Posterior vena cava (tissue), 2 donors: ENCODE data around the gene TMEM129. TPM values are rescaled to one million over a fixed set of nuclear protein-coding genes. Genes with fewer than 3 reads are reported as not detected.

Experiments
- DNase-seq: peaks from one replicate; pipeline ENCODE4 v3.0.0-alpha.2; 2020; ENCODE audit warnings: low spot score
- intact Hi-C, 2 donors: fragments of 100-400 bp; cut with DNase I; formaldehyde crosslinking; loops; one replicate each; pipeline versions ENCODE4 v1.14.1 to v1.14.2; 2022 to 2023
- long read RNA-seq, 2 donors: library from polyadenylated mRNA; unstranded; transcript quantifications; one replicate each; pipeline ENCODE4 v2.0.0, GENCODE V29; 2020 to 2021
- total RNA-seq, 2 donors: library from RNA; stranded (reverse); fragmentation: NEBNext Ultra II Directional; extraction: Animal tissue kit (Norgen Biotek cat#: 25700); gene quantifications; one replicate each; pipeline ENCODE4 v1.2.1, GENCODE V29; 2021
- donor health status: DM: yes; HTN: yes; CAD: no.
- donor health status: DM: yes; HTN: yes; CAD: no.

Gene TMEM129, protein sequence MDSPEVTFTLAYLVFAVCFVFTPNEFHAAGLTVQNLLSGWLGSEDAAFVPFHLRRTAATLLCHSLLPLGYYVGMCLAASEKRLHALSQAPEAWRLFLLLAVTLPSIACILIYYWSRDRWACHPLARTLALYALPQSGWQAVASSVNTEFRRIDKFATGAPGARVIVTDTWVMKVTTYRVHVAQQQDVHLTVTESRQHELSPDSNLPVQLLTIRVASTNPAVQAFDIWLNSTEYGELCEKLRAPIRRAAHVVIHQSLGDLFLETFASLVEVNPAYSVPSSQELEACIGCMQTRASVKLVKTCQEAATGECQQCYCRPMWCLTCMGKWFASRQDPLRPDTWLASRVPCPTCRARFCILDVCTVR
- total RNA-seq: 10 to 100 TPM; 25.1 to 28.1 TPM
- long read RNA-seq, donor 1, transcript TMEM129-202 (4 exons, 2,810 nt): major isoform, 30 of 68 reads
- long read RNA-seq, donor 1, transcript TMEM129-201 (3 exons, 2,678 nt): minor isoform, 12 of 68 reads
- long read RNA-seq, donor 1, partial matches to known transcripts: 9 of 68 reads
- long read RNA-seq, donor 1, other reads (novel, unspliced or antisense): 13 of 68 reads
- long read RNA-seq, donor 2, transcript TMEM129-202 (4 exons, 2,810 nt): major isoform, 48 of 105 reads
- long read RNA-seq, donor 2, transcript TMEM129-201 (3 exons, 2,678 nt): minor isoform, 7 of 105 reads
- long read RNA-seq, donor 2, partial matches to known transcripts: 31 of 105 reads
- long read RNA-seq, donor 2, other reads (novel, unspliced or antisense): 19 of 105 reads

DNA sequence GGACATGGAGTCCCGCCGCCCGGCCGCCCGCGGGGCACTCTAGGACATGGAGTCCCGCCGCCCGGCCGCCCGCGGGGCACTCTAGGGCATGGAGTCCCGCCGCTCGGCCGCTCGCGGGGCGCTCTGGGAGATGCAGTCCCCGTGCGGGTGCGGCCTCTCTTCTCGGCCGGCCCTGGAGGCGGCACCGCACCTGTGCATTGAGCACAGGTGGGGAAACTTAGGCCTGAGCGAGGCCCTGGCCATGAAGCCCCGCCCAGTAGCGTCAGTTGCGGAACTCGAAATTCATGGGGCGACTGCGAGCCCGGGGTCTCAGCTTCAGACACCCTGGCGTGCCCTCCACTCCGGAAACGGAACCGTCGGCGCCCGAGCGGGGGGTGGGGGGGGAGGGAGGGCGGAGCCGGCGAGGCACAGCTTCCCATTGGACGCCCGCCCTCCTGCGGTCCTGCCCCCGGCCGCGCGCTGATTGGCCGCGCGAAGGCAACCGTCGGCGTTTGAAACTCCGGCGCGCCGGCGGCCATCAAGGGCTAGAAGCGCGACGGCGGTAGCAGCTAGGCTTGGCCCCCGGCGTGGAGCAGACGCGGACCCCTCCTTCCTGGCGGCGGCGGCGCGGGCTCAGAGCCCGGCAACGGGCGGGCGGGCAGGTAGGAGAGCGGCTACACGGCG lies at the start of gene TMEM129, which contains the start of gene TACC3:
Gene TMEM129, minus strand, starts transcription at position 321 of the 663 bp plus-strand sequence. CDS start 486 bp downstream, outside the sequence.
Gene TACC3, plus strand, starts transcription at position 519 of the 663 bp plus-strand sequence. CDS start 1,901 bp downstream, outside the sequence.
- DNase-seq: peak; percentile 97
- intact Hi-C loops: loop anchor here in 1 of 2 donors (10.0 kb wide), 1 partner anchor 366 kb away; no protein-coding TSS in a partner anchor

DNA sequence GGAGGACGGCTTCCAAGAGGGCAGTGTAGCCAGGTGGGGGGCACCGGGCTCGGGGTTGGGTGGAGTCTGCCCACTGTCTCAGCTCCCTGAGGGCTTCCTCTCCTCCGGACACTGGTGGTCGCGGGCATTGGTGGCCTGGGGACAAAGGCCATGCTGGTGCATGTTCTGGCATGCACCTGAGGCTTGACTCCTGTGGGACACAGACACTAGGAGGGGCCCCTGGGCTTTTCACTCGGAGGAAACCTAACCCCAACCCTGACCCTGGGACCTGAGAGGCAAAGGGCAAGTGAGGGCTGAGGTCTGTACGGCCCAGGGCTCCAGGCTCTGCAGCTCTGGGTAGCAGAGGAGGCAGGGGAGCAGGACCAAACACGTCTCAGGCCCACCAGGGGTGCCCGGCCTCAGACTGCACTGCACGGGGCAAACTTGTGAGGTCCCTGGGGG lies 49.7 kb upstream of the TMEM129 start:
- no peak for DNase-seq
- intact Hi-C loops: no loop called here

DNA sequence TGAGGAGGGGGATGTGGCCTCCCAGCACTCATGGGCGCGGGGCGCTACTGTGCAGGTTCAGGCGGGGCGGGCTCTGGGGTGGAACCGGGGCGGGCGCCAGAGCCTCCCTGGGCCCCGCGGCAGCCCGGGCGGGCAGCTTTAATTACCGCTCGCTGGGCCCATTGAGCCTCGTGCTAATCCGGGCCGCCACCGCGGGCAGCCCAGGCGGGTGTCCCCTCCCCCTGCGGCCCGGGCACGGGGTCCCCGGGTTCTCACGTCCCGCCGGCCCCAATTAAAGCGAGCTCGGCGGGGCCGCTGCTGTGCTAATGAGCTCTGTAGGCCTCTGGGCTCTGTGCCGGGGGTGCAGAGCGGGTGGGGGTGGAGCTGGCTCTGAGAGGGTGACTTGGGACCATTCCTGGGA lies 49.1 kb upstream of the TMEM129 start:
- intact Hi-C loops: no loop called here
- no peak for DNase-seq

DNA sequence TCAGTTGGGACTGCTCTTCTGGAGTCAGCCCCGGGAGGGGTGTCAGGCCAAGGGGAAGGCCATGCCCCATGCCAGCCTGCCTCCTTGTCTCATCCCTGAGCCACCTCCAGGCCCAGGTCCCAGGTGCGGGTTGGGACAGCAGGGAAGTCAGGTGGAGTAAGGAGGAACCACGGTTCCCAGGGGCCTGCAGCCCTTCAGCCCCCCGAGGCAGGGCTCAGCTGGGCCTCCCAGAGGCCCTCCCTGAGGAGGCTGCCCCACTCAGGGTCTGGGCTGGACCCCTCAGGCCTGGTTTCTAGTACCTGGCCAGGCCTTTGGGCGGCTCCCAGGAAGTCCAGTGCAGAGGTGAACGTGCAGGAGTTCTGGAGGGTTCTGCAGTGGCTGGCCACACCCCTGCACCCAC lies 48.6 kb upstream of the TMEM129 start:
- intact Hi-C loops: no loop called here
- DNase-seq: no peak

DNA sequence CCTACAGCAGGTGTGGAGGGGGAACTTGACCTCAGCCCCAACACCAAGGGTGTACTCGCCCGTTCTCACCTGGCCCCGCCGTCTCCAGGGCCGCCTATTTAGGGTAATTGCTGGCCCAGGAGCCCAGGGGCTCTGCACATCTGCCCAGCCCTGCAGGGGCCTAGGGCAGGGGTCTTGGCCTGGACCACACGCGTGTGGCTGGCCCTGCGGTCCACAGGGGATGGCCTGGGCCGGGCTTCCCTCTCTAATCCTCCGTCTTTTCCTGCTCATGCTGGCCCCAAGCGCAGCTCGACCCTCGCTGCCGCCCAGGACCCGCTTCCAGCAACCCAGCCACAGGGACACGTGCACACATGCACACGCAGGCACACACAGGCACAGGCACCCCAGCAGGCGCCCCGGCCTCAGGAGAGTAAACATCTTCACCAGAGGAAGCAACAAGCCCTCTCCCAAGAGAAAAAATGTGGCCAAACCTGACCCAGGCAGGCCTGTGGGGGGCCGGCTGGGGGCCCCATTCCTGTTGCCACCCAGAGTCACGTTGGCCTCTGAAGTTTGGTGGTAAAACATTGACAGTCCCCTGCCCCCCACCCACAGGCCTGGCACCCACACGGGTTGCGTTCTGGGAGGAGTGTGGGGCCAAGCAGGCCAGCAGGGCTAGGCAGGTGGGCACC lies 47.4 kb upstream of the TMEM129 start:
- DNase-seq: no peak
- intact Hi-C loops: no loop called here

DNA sequence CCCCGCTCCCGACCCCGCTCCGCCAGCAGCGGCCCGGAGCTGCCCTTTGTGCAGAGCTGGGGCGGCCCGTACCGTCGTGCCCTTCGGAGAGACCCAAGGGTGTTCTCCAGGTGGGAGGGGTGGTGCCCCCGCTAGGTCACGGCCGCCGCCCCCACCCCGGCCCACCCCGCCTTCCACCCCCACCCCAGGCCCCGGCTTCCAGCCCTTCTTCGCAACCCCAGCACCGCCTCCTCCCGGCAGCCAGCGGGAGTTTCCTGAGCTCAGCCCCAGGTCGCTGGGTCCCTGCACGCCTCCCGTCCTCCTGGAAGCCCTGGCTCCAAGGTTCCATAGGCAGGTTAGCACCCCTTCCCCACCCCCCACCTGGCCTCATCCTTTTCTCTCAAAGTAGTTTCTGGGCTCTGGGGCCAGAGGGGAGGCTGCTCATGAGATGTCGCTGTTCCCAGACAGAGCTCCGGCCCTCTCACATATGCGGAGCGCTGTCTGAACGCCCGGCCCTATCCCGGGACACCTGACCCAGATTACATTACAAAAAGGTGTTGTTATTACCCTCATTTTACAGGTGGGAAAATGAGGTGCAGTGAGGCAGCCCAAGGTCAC lies 46.7 kb upstream of the TMEM129 start:
- DNase-seq: no peak
- intact Hi-C loops: no loop called here

DNA sequence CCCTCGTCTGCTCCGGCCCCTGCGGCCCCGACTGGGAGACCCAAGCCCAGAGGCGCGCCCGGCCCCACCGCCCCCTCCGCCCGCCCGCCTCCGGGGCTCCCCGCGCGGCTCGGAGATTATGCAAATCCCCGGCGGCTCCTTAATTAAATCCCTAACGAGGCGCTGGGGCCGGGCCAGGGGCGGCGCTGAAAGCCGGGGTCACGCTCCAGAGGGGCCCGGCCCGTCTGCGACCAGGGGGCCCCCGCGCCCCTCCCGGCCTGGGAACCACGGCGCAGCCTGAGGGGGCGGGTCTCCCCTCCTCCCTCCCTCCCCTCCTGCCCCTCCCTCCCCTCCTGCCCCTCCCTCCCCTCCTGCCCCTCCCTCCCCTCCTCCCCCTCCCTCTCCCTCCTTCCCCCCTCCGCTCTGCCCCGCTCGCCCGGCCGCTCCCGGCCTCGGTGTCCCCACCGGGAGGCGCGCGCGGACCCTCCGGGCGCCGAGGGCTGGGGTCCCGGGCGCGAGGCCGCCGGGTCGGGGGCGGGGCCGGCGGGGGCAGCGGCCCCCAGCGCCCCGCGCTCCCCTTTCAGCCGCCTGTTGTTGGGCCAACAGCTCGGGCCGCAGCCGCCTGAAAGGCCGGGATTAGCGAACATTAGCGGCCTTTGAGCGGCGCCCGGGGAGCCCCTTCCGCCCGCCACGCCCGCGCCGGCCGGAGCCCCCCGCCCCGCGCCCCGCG lies 46.1 kb upstream of the TMEM129 start:
- intact Hi-C loops: no loop called here
- DNase-seq: no peak

DNA sequence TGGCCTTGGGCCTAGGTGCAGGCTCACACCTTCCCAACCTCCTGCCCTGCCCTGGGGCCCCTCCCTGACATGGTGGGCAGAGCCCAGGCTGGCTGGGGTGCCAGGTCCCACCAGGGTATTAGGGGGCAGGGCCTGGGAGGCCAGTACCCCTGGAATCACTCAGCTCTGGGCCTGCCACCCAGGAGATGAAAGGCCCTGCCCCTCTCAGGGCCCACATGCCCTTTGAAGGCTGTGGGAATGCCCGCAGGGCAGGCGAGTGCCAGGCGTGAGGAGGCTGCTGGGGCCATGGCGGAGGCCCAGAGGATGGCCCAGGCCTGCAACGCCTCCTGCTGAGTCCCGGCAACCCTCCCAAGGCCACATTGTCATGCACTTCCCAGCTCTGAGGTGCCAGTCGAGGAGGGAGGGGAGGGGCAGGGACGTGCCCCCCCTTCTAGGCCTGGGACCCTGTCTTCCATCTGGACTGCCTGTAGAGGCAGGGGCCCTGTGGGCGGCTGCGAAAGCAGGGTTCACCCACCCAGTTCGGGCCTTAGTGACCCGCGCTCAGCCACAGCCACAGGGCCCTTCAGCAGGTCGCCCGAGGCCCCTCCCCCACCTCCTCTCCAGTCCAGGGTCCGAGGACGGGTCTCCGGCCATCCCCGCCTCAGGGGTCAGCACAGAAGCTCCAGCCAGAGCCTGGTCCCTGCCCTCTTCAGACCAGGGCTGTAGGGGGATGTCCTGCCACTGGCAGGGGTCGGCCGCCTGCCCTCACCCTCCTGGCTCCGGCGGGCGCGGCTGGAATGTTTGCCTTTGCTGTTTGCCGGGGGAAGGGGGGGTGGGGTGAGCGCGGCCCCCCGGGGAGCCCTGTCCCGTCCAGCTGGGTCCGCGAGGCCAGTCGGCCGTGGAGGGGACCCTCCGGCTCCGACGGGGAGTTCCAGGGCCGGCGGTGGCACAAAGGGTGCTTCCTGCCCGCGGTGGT lies 45.3 kb upstream of the TMEM129 start:
- intact Hi-C loops: no loop called here

DNA sequence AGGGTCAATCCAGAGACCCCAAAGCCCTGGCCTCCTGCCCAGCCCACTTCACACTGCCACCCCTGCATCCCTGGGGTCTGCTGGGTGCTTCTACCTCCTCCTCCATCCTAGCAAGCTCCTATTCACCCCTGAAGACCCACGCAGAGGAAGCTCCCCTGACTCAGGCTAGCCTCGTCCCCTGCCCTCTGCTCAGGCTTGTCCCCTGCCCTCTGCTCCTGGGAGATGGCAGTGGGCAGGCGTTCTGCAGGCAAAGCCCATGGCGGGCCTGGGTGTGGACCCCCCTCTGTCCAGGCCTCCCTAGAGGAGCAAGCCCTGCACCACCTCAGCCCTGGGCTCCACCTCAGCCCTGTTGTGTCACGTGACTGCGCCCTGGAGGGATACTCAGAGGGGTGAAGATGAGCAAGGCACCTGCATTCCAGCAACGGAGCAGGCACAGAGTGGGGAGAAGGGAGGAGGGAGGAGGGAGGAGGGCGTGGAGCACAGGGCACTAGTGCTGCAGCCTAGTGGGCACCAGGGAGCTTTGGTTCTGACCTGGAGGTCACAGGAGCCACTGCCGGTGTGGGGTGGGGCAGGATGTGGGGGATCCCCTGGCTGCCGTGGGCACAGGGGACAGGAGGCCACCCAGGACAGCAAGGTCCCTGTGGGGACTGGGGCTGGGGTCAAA lies 44.4 kb upstream of the TMEM129 start:
- no peak for DNase-seq
- intact Hi-C loops: no loop called here

More for the DNA sequence above, 45.3 kb upstream of the TMEM129 start:
- DNase-seq: no peak

DNA sequence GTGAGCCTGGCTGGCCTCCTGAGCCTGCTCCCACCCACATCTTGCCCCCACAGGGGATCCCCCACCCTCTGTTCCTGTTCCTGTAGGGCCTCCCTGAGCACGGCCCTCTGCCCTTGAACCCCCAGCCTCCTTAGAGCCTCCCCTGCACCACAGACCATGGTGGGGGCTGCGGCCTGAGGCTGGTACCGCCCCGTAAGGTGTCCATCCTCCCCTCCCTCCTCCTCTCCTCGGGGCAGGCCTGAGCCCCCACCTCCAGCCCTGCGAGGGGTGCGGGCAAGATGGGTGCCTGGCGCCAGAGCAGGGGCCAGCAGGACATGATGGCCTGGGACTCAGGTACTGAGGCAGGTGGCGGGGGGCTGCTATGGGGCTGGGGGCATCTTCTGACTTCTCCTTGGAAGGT lies 43.5 kb upstream of the TMEM129 start:
- intact Hi-C loops: no loop called here
- no peak for DNase-seq

DNA sequence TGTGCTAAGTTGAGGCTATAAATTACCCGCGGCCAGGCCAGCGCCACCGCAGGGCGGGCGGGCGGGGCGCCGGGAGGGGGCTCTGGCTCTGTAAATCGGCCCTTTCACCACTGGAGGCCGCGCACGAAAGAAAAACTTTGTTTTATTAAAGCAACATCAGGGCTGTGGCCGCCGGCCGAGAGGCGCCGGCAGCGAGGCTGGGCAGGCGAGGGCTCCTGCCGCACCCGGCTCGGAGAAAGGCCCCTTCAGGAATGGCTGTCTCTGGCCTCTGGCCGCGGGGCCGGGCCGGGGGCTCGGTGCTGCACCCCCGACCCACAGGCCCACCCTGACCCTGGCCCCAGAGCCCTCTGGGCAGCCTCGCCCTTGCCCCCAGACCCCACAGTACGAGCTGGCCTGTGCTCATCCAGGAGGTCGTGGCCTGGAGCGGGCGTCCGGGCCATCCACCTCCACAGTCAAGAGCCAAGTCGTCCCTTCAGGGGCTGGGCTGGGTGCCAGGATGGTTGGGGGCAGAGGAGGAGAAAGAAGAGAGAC lies 42.5 kb upstream of the TMEM129 start:
- intact Hi-C loops: no loop called here
- DNase-seq: no peak

DNA sequence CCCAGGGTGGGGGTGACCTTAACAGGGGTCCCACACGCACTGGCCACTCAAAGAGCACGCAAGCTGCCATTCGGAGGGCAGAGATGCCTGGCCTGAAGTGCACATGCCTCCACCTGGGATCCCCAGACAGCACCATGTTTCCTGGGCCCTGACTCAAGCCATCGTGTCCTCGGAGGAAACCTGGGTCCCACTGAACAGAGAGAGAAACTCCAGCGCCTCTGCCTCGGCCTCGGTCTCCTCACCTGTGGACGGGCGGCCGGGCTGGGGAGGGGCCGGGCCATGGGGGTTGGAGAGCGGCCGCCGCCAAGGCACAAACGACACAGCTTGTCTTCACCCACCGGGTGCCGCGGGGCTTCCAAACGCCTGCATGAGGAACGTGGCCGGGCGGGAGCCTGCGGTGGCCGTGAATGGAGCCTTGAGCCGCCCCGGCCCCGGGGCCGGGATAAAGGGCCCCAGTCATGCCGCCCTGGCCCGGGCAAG lies 42.0 kb upstream of the TMEM129 start:
- DNase-seq: no peak
- intact Hi-C loops: no loop called here

DNA sequence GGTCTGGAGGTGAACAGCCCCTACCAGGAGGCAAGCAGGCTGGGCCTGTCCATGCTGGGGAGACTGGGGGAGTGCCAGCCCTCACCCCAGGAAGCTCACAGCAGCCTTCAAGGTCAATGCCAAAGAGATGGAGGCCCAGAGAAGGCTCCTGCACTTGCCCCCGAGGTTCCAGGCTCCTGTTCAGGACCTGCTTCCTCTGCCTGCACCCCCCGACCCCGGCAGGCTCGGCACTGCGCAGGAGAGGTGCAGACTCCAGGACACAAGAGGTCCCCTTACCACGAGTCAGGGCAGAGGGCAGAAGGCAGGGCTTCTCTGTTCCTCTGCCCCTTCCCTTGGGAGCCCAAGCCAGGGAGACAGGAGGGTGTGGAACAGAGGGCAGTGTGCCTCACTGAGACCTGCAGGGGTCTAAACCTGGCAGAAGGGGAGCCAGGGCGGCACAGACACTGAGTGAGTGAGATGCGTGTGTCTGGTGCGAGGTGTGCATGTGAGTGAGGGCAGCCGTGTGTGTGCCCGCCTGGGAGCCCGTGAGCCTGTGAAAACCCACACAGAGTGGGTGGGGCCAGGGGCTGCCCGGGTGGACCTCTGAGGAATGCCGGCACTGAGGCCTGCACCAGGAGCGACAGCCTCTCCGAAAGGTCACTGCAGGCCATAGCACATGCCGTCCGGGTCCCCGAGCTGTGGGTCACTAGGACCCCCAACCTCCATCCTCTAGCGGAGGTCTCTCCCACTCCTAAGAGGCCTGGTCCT lies 41.3 kb upstream of the TMEM129 start:
- intact Hi-C loops: no loop called here
- DNase-seq: no peak

DNA sequence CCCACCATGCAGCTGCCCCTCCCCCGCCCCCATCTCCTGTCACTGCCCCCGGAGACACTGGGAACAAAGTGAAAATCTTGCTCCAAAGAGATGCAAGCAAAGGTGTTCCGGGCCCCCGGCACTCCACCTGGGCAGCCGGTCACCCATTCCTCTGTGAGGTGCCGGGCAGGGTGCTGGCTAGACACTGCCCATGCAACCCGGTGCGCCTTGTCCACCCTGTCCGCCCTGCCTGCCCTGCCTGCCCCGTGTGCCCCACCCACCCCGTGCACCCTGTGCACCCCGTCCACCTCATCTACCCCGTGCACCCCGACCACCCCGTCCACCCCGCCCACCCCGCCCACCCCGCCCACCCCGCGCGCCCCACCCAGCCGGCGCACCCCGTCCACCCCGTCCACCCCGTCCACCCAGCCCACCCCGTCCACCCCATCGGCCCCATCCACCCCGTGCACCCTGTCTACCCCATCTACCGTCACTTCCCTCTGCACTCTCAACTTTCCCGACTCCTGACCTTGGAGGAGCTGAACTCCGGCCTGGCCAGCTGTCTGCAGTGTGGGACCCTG lies 40.1 kb upstream of the TMEM129 start:
- intact Hi-C loops: no loop called here
- no peak for DNase-seq

DNA sequence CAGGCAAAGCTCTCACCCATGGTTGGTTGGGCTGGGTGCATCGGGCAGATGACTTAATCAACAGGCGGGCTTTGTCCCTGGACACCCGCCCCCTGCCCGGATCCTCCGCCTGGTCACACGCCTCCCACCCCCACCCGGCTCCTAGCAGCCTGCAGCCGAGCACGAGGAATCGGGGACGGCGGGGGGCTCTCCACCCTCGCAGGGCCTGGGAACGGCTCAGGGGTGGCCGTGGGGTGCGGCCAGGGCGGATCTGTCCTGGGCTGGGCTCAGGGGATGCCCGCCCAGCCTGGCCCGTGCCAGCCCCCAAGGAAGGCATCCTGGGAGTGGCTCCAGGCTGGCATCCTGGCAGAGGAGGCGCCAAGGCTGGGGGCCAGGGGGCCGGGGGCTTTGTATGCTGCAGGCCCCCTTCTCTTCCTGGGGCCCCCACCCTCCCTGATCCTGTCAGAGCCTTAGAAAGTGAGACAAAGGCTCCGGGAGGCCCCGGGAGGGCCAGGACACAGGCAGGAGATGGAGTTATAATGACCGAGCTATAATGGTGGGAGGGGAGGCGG lies 39.5 kb upstream of the TMEM129 start:
- intact Hi-C loops: no loop called here

More for the DNA sequence above, 39.5 kb upstream of the TMEM129 start:
- DNase-seq: no peak
